HEK293 (cell line): Measurements from ENCODE around the gene CSPG4.
A peak's percentile ranks its signal among the peaks of the same experiment; 100 is the strongest.

ENCODE experiments used
- CTCF ChIA-PET: fragments of 350-600 bp; formaldehyde crosslinking; extraction: SDS; loops from one replicate; lab custom pipeline; 2021; ENCODE audit warnings: antibody characterized with exemption; lab: Yijun Ruan, JAX
- POLR2A ChIA-PET: fragments of 300-600 bp; formaldehyde crosslinking; extraction: SDS; loops from one replicate; lab custom pipeline; 2020; ENCODE audit warnings: antibody characterized with exemption, inconsistent platforms; lab: Yijun Ruan, JAX
- H3K27ac ChIP-seq: fragments of 200-500 bp; sonication (Bioruptor generic); 2 replicates; pipeline ENCODE4 v1.5.1; 2014; ENCODE audit warnings: low read depth, low read length, control low read depth, inconsistent platforms; ENCODE audit errors: extremely low read depth
- H3K36me3 ChIP-seq, 2 experiments: fragments of 200-500 bp in 1 of 2; sonication (Bioruptor generic) in 1 of 2; 1 replicate in 1 of 2; 2 replicates in 1 of 2; pipeline ENCODE4 v1.5.1; 2014 to 2017; ENCODE audit warnings: inconsistent platforms in 2 of 2, low read length in 2 of 2; ENCODE audit not compliant: control insufficient read depth in 2 of 2, insufficient read depth in 1 of 2
- H3K4me1 ChIP-seq: fragments of 200-500 bp; sonication (Bioruptor generic); 2 replicates; pipeline ENCODE4 v1.5.1; 2014; ENCODE audit warnings: mild to moderate bottlenecking, low read length, inconsistent platforms; ENCODE audit not compliant: control insufficient read depth, insufficient read depth
- H3K4me3 ChIP-seq: 2 replicates; pipeline ENCODE4 v1.5.1; 2011; ENCODE audit warnings: low read depth, mild to moderate bottlenecking, control low read depth, low read length, moderate library complexity
- H3K9me3 ChIP-seq: fragments of 200-500 bp; sonication (Bioruptor generic); 2 replicates; pipeline ENCODE4 v1.5.1; 2014; ENCODE audit warnings: low read depth, low read length, inconsistent platforms; ENCODE audit not compliant: control insufficient read depth, insufficient read depth
- BCL11B ChIP-seq: fragments of 450-650 bp; formaldehyde crosslinking; IDR thresholded peaks from 2 replicates; pipeline ENCODE4 v1.5.1; 2016; ENCODE audit warnings: low read depth, missing biosample characterization, missing genetic modification characterization
- CTCF ChIP-seq: fragments of 450-650 bp; formaldehyde crosslinking; IDR thresholded peaks from 2 replicates; pipeline ENCODE4 v1.5.1; 2016; ENCODE audit warnings: missing biosample characterization, missing genetic modification characterization
- EGR2 ChIP-seq: fragments of 450-650 bp; formaldehyde crosslinking; IDR thresholded peaks from 2 replicates; pipeline ENCODE4 v1.5.1; 2016; ENCODE audit warnings: low read depth, missing biosample characterization, missing genetic modification characterization
- ZFHX2 ChIP-seq: fragments of 450-650 bp; formaldehyde crosslinking; conservative IDR thresholded peaks from 2 replicates; pipeline ENCODE4 v1.5.1; 2016; ENCODE audit warnings: missing biosample characterization, missing genetic modification characterization
- ZIC2 ChIP-seq: fragments of 450-650 bp; formaldehyde crosslinking; IDR thresholded peaks from 2 replicates; pipeline ENCODE4 v1.5.1; 2016; ENCODE audit warnings: missing biosample characterization, missing genetic modification characterization
- ZNF184 ChIP-seq: fragments of 450-650 bp; IDR thresholded peaks from 2 replicates; pipeline ENCODE4 v1.5.1; 2018; ENCODE audit warnings: missing biosample characterization, mild to moderate bottlenecking, missing genetic modification characterization
- ZNF2 ChIP-seq: fragments of 450-650 bp; formaldehyde crosslinking; IDR thresholded peaks from 2 replicates; pipeline ENCODE4 v1.5.1; 2016; ENCODE audit warnings: missing biosample characterization, missing genetic modification characterization
- ZNF311 ChIP-seq: fragments of 450-650 bp; formaldehyde crosslinking; IDR thresholded peaks from 2 replicates; pipeline ENCODE4 v1.5.1; 2017; ENCODE audit warnings: missing biosample characterization, missing genetic modification characterization, borderline replicate concordance
- ZNF416 ChIP-seq: fragments of 450-650 bp; formaldehyde crosslinking; IDR thresholded peaks from 2 replicates; pipeline ENCODE4 v1.5.1; 2016; ENCODE audit warnings: missing biosample characterization, missing genetic modification characterization
- ZNF548 ChIP-seq: fragments of 450-650 bp; formaldehyde crosslinking; IDR thresholded peaks from 2 replicates; pipeline ENCODE4 v1.5.1; 2016; ENCODE audit warnings: missing biosample characterization, missing genetic modification characterization
- ZNF621 ChIP-seq: fragments of 450-650 bp; formaldehyde crosslinking; IDR thresholded peaks from 2 replicates; pipeline ENCODE4 v1.5.1; 2017; ENCODE audit warnings: missing biosample characterization, missing genetic modification characterization
- ZNF623 ChIP-seq: fragments of 450-650 bp; formaldehyde crosslinking; IDR thresholded peaks from 2 replicates; pipeline ENCODE4 v1.5.1; 2016; ENCODE audit warnings: missing biosample characterization, missing genetic modification characterization
- ZNF654 ChIP-seq: fragments of 450-650 bp; formaldehyde crosslinking; IDR thresholded peaks from 2 replicates; pipeline ENCODE4 v1.5.1; 2016; ENCODE audit warnings: low read depth, missing biosample characterization, missing genetic modification characterization
- ZNF747 ChIP-seq: fragments of 450-650 bp; formaldehyde crosslinking; IDR thresholded peaks from 2 replicates; pipeline ENCODE4 v1.5.1; 2016; ENCODE audit warnings: missing biosample characterization, missing genetic modification characterization
- ZNF776 ChIP-seq: fragments of 450-650 bp; formaldehyde crosslinking; IDR thresholded peaks from 2 replicates; pipeline ENCODE4 v1.5.0; 2017; ENCODE audit warnings: missing biosample characterization, missing genetic modification characterization, borderline replicate concordance
- ZNF777 ChIP-seq: fragments of 450-650 bp; formaldehyde crosslinking; IDR thresholded peaks from 2 replicates; pipeline ENCODE4 v1.5.1; 2017; ENCODE audit warnings: missing biosample characterization, missing genetic modification characterization, borderline replicate concordance
- ZNF791 ChIP-seq: fragments of 450-650 bp; formaldehyde crosslinking; IDR thresholded peaks from 2 replicates; pipeline ENCODE4 v1.5.1; 2016; ENCODE audit warnings: missing biosample characterization, missing genetic modification characterization
- TF ChIP-seq, protein P1 (sequence below): fragments of 450-650 bp; formaldehyde crosslinking; IDR thresholded peaks from 2 replicates; pipeline ENCODE4 v1.5.1; 2016; ENCODE audit warnings: missing biosample characterization, missing genetic modification characterization

The CSPG4 gene

GRCh38 chr15:75682181-75683135 lies 30.2 kb downstream of the CSPG4 start:
- no peaks in the 10 kb centered on the region for H3K36me3 ChIP-seq
- H3K9me3 ChIP-seq, result no peaks in the 10 kb centered on the region
- no peak overlapping the region for H3K4me3 ChIP-seq
- TF ChIP-seq ZIC2 (tag by site-specific recombination) (0 out of 2 replicates have a peak, but pooled peaks have one; percentile 12), ZNF654 (tag by site-specific recombination) (no peak), BCL11B (tag by site-specific recombination) (no peak), ZNF416 (tag by site-specific recombination) (no peak)
- TF ChIP-seq, protein P1, sequence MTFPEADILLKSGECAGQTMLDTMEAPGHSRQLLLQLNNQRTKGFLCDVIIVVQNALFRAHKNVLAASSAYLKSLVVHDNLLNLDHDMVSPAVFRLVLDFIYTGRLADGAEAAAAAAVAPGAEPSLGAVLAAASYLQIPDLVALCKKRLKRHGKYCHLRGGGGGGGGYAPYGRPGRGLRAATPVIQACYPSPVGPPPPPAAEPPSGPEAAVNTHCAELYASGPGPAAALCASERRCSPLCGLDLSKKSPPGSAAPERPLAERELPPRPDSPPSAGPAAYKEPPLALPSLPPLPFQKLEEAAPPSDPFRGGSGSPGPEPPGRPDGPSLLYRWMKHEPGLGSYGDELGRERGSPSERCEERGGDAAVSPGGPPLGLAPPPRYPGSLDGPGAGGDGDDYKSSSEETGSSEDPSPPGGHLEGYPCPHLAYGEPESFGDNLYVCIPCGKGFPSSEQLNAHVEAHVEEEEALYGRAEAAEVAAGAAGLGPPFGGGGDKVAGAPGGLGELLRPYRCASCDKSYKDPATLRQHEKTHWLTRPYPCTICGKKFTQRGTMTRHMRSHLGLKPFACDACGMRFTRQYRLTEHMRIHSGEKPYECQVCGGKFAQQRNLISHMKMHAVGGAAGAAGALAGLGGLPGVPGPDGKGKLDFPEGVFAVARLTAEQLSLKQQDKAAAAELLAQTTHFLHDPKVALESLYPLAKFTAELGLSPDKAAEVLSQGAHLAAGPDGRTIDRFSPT (tag by site-specific recombination), result 0 out of 2 replicates have a peak, but pooled peaks have one; percentile 20
- H3K27ac ChIP-seq, result no peak overlapping the region
- ChIA-PET CTCF (interaction anchor here (0.6 to 6.0 kb wide), 9 partner anchors 10 to 314 kb away, joined by 3 to 66 read pairs (median 3); partner anchors contain the start of genes IMP3 and MAN2C1), POLR2A (interaction anchor here (0.6 to 3.1 kb wide), 7 partner anchors 9 to 315 kb away, joined by 3 to 10 read pairs (median 4); partner anchors contain the start of genes IMP3 and MAN2C1)
- no peaks in the 10 kb centered on the region for H3K4me1 ChIP-seq

DNA sequence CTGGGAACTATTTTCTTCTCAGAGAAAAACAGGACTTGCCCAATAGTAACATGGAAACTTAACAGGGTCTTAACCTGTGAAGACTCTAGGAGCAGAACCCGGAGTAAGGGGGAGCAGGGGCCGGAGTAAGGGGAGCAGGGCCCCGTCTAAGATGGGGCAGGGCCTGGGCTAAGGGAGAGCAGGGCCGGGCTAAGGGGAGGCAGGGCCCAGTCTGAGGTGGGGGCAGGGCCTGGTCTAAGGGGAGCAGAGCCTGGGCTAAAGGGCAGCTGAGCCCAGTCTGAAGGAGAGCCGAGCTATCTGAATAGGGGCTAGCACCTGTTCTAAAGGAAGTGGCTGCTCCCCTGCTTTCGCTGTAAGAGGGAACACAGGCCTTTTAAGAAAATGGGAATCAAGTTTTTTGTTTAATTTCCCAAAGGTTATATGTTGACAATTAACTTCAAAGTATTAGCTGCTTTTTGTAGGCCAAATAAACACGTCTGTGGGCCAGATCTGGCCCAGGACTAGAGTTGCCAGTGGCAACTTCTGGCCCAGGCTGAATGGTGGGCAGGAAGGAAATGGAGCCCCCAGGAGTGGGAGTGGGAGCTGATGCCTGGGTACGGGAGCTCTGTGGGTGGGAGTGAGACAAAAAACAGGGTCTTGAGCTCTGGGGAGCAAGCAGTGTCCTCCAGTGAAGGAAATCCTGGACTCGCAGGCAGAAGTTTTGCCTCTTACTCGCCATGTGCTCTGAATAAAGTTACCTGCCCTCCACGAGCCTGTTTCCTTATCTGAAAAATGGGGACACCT lies 32.5 kb downstream of the CSPG4 start:
- H3K27ac ChIP-seq, result no peak overlapping the region
- CTCF ChIA-PET, result interaction anchor here (0.9 to 2.0 kb wide), 3 partner anchors 12 to 312 kb away, joined by 3 to 9 read pairs (median 3); partner anchors contain the start of gene MAN2C1
- POLR2A ChIA-PET, result interaction anchor here (0.5 to 3.1 kb wide), 4 partner anchors 32 to 312 kb away, joined by 3 to 8 read pairs (median 6); partner anchors contain the start of genes IMP3, MAN2C1 and SNX33
- H3K4me3 ChIP-seq, result no peak overlapping the region
- no peak for TF ChIP-seq ZNF621 (tag by site-specific recombination)
- TF ChIP-seq CTCF, result no peak
- no peak for TF ChIP-seq ZNF623
- peak; percentile 53; the same call in 1 of the 2 replicates for TF ChIP-seq EGR2 (tag by site-specific recombination)
- TF ChIP-seq ZNF747 (tag by site-specific recombination), result no peak
- TF ChIP-seq ZNF776, result no peak
- no peak for TF ChIP-seq ZNF548
- no peak for TF ChIP-seq ZNF791 (tag by site-specific recombination)
- TF ChIP-seq ZNF184 (tag by site-specific recombination), result no peak
- TF ChIP-seq ZNF777 (tag by site-specific recombination), result no peak
- TF ChIP-seq ZNF311 (tag by site-specific recombination), result no peak
- peak; percentile 56 for TF ChIP-seq ZFHX2 (tag by site-specific recombination)
- TF ChIP-seq ZNF2 (tag by site-specific recombination), result no peak
- no peaks in the 10 kb centered on the region for H3K4me1 ChIP-seq
- H3K9me3 ChIP-seq, result no peaks in the 10 kb centered on the region
- no peaks in the 10 kb centered on the region for H3K36me3 ChIP-seq
